GM10266 (cell line): ENCODE results near the gene COL18A1.

Experiments
- DNase-seq: peaks from one replicate; pipeline ENCODE4 v3.0.0; 2012; ENCODE audit errors: extremely low spot score
- TF ChIP-seq, protein P1 (sequence below): IDR thresholded peaks from 2 replicates; pipeline ENCODE4 v1.5.1; 2012; ENCODE audit warnings: mild to moderate bottlenecking, low read depth; ENCODE audit not compliant: control insufficient read depth, insufficient read depth; ENCODE audit errors: missing control alignments

Gene COL18A1

DNA sequence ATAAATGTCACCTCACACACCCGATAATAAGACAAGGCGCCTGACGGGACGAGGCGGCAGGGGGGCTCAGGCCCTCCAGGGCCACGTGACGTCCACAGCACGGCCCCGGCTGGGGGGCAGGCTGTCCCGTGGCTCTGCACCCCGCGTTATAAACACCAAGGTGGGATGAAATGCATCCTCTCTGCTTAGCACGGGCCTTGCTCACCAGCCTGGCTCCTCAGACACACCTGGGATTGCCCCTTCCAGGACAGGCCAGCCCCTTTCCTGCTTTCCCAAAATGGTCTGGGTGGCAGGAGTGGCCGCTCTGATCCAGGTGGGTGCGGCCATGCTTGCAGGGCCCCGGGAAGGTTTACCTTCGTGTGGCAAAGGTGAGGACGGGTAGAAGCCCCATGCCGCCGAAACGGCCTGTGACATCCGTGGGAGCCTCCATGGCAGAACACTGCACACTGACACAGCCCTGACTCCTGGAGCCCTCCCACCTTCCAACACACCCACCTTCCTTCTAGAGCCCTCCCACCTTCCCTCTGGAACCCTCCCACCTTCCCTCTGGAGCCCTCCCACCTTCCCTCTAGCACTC, 101.4 kb downstream of the COL18A1 start:
- DNase-seq: no peak
- TF ChIP-seq, protein P1, sequence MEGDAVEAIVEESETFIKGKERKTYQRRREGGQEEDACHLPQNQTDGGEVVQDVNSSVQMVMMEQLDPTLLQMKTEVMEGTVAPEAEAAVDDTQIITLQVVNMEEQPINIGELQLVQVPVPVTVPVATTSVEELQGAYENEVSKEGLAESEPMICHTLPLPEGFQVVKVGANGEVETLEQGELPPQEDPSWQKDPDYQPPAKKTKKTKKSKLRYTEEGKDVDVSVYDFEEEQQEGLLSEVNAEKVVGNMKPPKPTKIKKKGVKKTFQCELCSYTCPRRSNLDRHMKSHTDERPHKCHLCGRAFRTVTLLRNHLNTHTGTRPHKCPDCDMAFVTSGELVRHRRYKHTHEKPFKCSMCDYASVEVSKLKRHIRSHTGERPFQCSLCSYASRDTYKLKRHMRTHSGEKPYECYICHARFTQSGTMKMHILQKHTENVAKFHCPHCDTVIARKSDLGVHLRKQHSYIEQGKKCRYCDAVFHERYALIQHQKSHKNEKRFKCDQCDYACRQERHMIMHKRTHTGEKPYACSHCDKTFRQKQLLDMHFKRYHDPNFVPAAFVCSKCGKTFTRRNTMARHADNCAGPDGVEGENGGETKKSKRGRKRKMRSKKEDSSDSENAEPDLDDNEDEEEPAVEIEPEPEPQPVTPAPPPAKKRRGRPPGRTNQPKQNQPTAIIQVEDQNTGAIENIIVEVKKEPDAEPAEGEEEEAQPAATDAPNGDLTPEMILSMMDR: no peak

DNA sequence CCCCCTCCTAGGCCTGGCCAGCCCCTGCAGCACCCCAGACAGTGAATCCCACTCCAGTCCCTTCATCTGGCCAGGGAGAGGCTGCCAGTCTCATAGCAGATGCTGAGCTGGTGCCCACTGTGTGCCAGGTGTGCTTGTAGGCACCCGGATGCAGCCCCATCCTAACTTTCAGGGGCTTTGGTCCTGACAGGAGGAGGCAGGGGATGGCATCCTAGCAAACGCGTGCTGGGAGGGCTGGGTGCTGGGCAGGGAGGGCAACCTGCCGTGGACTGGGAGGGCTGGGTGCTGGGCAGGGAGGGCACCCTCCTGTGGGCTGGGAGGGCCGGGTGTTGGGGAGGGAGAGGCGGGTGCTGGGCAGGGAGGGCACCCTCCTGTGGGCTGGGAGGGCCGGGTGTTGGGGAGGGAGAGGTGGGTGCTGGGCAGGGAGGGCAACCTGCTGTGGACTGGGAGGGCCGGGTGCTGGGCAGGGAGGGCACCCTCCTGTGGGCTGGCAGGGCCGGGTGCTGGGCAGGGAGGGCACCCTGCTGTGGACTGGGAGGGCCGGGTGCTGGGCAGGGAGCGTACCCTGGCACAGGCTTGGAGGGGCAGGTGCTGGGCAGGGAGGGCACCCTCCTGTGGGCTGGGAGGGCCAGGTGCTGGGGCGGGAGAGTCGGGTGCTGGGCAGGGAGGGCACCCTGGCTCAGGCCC, 102.0 kb downstream of the COL18A1 start:
- TF ChIP-seq, protein P1: no peak
- DNase-seq: no peak

DNA sequence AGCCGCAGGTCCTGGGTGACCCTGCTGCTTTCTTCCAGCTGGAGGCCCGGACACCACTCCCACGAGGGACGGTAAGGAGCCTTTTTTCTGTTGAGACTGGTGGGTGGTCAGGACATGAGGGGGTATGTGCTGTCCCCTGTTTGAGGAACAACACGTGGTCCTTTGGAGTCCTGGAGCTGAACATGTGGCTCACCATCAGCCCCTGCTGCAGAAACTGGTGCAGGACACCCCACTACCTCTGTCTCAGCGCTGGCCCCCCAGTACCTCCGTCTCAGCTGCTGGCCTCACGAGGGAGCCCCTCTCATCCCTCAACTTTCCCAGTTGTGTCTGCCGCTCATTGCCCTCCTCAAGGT, 102.5 kb downstream of the COL18A1 start:
- TF ChIP-seq, protein P1: no peak
- DNase-seq: no peak

DNA sequence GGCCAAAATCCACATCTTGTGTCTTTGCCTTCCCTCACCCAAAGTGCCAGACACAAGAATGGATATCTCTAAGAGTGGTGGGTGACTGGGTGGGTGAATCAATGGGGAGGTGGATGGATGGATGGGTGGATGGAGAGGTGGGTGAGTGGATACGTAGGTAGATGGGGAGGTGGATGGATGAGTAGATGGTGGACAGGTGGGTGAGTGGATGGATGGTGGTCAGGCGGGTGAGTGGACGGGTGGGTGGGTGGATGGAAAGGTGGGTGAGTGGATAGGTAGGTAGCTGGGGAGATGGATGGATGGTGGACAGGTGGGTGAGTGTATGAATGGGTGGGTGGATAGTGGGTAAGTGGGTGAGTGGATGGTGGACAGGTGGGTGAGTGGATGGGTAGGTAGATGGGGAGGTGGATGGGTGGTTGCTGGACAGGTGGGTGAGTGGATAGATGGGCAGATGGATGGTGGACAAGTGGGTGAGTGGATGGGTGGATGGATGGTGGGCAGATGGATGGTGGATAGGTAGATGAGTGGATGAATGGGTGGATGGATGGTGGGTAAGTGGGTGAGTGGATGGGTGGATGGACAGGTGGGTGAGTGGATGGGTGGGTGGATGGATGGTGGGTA, 103.0 kb downstream of the COL18A1 start:
- TF ChIP-seq, protein P1: no peak

DNA sequence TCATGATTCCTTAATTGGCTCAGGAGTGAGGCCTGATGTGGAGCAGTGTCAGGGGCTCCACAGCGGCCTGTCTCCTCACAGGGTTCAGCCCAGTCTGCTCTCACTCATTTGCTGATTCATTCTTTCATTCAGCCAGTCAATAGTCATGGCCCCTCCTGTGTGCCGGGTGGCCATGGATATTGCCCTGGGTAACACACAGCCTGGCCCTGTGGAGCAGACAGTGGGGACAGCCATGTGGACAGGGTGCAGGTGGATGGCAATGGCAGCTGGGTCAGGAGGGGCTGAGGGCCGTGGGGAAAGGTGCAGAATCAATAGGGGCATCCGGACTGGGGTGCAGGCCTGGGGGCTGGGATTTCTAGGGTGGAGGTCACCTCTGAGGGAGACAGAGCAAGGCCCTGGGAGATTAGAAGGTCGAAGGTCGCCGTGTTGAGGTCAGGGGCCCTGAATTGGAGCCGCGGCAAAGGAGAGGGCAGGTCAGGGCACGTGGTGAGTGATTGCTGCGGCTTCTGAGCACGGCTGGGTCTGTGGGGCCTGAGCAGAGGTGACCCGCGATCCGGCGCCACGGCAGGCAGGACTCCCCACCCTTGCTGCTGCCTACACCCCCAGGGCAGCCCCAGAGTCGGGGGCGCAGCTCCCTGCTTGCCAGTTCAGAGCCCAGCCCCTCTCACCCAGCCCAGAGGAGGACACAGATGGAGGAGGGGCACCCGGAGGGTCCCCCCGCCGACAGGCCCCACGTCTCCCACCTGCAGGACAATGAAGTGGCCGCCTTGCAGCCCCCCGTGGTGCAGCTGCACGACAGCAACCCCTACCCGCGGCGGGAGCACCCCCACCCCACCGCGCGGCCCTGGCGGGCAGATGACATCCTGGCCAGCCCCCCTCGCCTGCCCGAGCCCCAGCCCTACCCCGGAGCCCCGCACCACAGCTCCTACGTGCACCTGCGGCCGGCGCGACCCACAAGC, 103.9 kb downstream of the COL18A1 start:
- DNase-seq: no peak

More for the DNA sequence above, 103.0 kb downstream of the COL18A1 start:
- DNase-seq: no peak

DNA sequence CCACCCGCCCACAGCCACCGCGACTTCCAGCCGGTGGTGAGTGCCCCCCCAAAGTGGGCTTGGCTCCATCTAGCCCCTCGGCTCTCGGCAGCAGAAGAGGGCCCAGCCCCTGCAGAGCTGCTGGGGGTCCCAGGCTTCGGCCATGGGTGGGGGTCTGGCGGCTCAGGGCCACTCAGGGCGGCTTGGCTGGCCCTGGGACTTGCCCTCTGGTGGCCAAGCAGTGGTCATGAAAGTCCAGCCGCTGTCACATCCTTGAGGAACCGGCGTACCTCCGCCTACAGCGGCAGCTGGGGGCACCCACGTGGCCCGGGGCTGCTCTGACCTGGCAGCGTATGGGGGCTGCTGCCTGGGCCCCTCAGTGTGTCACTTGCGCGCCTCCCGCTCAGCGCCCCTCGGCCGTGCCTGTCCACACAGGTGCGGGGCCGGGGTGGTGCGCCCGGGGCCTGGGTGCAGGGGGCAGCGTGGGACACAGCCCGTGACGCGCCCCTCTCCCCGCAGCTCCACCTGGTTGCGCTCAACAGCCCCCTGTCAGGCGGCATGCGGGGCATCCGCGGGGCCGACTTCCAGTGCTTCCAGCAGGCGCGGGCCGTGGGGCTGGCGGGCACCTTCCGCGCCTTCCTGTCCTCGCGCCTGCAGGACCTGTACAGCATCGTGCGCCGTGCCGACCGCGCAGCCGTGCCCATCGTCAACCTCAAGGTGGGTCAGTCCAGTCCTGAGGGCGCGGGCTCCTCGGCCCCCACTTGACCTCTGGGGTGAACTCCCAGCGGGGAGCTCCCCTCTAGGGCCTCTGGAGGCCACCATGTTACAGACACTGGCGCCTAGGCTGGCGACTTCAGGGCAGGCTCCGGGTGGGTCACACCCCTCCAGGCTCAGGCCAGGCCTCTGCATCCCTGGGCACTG, 104.9 kb downstream of the COL18A1 start:
- TF ChIP-seq, protein P1: no peak
- DNase-seq: no peak

More for the DNA sequence above, 103.9 kb downstream of the COL18A1 start:
- TF ChIP-seq, protein P1: no peak
